Skin of body (tissue), 2 donors: ENCODE measurements around the gene PUS1. TPM values are rescaled to one million over a fixed set of nuclear protein-coding genes. Genes with fewer than 3 reads are reported as not detected.
"Not testable (repeated sequence)": the region's sequence is repeated elsewhere in the genome, so short reads cannot be mapped to it uniquely, and the experiment has no call there.

Experiments used
- DNase-seq: peaks from one replicate; lab custom pipeline; 2025; lab: John Stamatoyannopoulos, UW
- total RNA-seq: library from RNA; depleted of rRNA; stranded (reverse); fragments of >200 nt; gene quantifications from one replicate; pipeline ENCODE4 v1.2.3, GENCODE V29; 2014

The PUS1 gene
- total RNA-seq, 1 donor from 2014 or later: 8.5 TPM

- no peak for DNase-seq
Measured at GRCh38 chr12:131934535-131934934, 5.5 kb downstream of the PUS1 start.

GRCh38 chr12:131938082-131938481, 9.0 kb downstream of the PUS1 start:
- DNase-seq: no peak

- no peak for DNase-seq
Measured at GRCh38 chr12:131939007-131939406, 9.9 kb downstream of the PUS1 start.

- DNase-seq: no peak
Measured at GRCh38 chr12:131940141-131940547, 11.1 kb downstream of the PUS1 start.

- DNase-seq: no peak
Measured at GRCh38 chr12:131941116-131941986, 12.3 kb downstream of the PUS1 start.

- no peak for DNase-seq
Measured at GRCh38 chr12:131941987-131942341, 12.9 kb downstream of the PUS1 start.

GRCh38 chr12:131942671-131943070, 13.6 kb downstream of the PUS1 start:
- no peak for DNase-seq

- DNase-seq: no peak
Measured at GRCh38 chr12:131943389-131943788, 14.3 kb downstream of the PUS1 start.

GRCh38 chr12:131943876-131944275, 14.8 kb downstream of the PUS1 start:
- no peak for DNase-seq

GRCh38 chr12:131944601-131945251, 15.7 kb downstream of the PUS1 start:
- DNase-seq: no peak

- DNase-seq: no peak
Measured at GRCh38 chr12:131946757-131947156, 17.7 kb downstream of the PUS1 start.

- DNase-seq: no peak
Measured at GRCh38 chr12:131947482-131948027, 18.5 kb downstream of the PUS1 start.

- no peak for DNase-seq
Measured at GRCh38 chr12:131948166-131948712, 19.2 kb downstream of the PUS1 start.

- DNase-seq: not testable (repeated sequence)
Measured at GRCh38 chr12:131948713-131949430, 19.8 kb downstream of the PUS1 start.

- DNase-seq: peak; percentile 88
Measured at GRCh38 chr12:131949431-131950181, 20.5 kb downstream of the PUS1 start, which contains the start of gene EP400. Gene EP400 (plus strand): TSS chr12:131949942. CDS start chr12:131960620, 10,678 bp downstream.

- DNase-seq: no peak
Measured at GRCh38 chr12:131950182-131950913, 21.3 kb downstream of the PUS1 start.

- DNase-seq: not testable (repeated sequence)
Measured at GRCh38 chr12:131953810-131954209, 24.7 kb downstream of the PUS1 start.

- DNase-seq: not testable (repeated sequence)
Measured at GRCh38 chr12:131954460-131954859, 25.4 kb downstream of the PUS1 start.

- DNase-seq: no peak
Measured at GRCh38 chr12:131959116-131959515, 30.0 kb downstream of the PUS1 start.
